CD4-positive, alpha-beta T cell treated with Interleukin-6 at 100 ng/mL for 8 hours (primary cell): ENCODE results near the gene SLIT3.

Experiments
- DNase-seq: peaks from one replicate; pipeline ENCODE4 v3.0.0-alpha.2; 2020; ENCODE audit warnings: mixed read lengths, low spot score

Gene SLIT3

DNA sequence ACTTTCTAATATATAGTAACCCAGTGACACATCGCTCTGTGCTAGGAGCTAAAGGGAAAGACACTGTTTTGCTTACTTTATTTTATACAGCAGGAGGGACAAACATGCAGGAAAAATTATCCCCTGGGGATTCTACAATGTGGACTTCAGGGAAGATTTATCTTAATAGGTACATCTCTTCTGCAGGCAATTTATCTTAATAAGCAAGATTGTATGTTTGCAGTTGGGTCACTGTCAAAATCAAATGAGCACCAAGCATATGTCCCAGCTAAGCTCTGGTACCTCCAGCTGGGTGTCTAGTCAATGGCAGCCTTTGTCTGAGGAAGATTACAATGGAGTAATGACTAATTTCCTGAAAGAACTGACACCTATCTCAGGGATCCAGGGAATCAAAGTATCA lies 411.9 kb downstream of the SLIT3 start:
- no peak for DNase-seq

- no peak for DNase-seq
Observed at GRCh38 chr5:168887931-168888330, 413.0 kb downstream of the SLIT3 start.

GRCh38 chr5:168886157-168886556 lies 414.8 kb downstream of the SLIT3 start:
- no peak for DNase-seq

DNA sequence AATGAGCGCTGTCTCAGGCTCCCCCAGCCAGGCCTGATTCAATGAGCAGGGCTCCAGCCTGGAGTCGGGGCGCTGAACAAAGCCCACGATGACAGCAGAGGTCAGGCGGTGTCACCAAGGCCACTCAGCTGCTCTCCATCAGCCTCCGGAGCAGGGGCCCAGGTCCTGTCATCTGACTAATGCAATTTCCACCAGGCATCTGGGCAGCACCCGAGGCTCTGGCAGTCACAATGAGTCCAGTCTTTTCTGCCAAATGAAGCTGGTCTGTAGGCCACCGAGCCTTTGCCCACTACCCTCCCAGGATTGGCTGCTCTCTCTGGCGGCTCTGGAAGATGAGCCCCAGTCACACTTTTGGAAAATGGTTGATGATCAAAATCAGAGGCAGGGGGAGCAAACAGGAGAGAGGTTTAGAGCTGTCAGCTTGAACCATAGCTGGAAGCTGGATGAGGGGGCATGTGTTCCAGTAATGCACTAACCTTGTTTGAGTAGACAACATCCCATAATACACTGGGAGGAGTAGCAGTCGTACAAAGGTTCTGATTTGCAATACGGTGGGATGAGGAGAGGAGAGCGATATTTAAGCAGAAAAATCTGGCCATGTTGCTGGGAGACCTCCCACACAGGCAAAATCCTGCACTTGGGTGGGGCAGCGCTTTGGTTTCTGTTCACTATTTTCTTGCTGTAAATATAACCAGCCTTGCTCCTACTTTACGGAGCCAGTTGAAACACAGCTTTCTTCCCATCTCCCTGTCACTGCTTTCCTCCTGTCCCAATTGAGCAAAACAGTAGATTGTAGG lies 415.4 kb downstream of the SLIT3 start:
- no peak for DNase-seq

DNA sequence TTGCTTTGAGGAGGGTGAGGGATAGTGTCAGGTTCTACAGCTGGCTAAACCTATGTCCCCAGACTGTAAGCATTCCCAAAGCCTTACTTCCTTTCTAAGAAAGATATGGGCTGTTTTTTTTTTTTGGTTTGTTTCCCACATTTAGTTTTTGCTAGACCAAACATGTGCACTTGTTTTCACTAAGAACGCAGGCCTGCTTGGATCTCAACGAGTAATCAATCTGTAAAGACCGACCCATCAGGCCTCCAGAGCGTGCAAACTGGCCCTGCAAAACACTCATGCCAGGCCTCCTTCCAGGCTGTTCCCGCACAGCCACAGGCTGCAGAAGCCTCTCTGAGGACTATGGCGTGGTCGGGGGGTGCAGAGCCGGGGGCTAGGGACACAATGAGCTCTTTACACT lies 416.9 kb downstream of the SLIT3 start:
- DNase-seq, result no peak

DNA sequence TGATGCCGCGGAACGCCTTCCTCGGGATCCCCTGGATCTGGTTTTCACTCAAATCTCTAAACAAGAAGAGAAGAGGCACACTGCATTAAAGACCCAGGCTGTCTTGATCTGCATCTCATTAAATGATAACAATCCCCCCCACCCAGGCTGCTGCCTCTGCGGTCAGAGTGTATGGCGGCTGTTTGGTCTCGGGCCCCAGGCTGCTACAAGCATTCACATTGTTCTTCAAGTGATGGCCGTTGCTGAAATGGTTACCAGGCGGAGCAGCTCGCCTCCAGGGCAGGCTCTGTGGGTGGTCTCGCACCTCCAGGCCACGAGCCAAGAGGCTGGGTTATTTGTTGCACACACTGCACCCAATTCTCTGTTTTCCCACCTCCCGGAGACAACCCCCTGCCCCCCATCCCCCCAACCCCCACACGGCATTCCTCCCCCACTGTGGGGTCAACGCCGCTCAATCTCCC lies 417.6 kb downstream of the SLIT3 start:
- no peak for DNase-seq

GRCh38 chr5:168882283-168882682 lies 418.7 kb downstream of the SLIT3 start:
- no peak for DNase-seq

- no peak for DNase-seq
Observed at GRCh38 chr5:168881427-168882149, 419.4 kb downstream of the SLIT3 start.

DNA sequence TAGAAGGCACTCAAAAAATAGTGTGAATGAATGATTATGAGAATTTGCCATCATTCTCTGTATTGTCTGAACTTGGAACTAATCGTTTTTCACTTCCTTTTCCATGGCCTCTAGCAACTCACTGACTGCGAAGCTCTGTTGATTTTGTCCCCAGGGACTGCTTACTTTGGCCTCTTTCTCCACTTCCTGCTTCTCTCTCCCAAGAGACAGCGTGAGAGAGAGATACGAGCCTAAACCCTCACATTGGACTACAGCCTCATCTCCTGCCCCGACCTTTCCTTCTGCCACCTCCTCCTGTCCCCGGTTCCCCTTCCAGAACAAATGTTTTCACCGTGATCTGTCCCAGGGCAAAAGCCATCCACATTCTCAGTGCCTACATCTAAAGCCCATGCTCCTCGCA lies 421.0 kb downstream of the SLIT3 start:
- DNase-seq, result no peak

- no peak for DNase-seq
Observed at GRCh38 chr5:168879331-168879730, 421.6 kb downstream of the SLIT3 start.

DNA sequence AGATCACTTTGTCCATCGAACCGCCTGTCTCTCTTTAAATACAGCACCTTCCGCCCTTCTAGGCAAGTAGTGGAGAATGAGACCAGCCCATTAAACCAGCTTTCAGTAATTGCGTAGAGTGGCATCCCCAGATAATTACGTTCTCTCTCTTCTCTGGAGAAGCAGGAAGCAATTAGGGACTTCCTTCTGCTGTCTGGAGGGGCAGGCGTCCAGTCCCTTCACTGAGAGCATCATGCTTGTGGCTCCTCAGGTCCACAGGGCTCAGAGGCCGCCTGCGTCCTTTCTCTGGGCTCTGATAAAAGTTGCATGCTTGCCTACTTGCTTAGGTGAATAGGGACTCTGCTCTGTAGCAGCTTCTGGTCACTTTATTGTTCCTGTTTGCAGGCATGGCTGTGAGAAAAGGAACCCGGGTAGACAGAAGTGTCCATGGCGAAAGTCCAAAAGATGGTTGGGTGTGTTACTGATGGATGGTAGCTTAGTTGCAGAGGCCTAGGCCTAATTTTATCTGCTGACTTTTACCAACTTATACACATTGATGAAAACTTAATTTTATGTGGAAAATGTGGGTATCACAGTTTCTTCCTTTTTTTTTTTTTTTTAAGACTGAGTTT lies 422.7 kb downstream of the SLIT3 start:
- no peak for DNase-seq

GRCh38 chr5:168877132-168877892 lies 423.6 kb downstream of the SLIT3 start:
- DNase-seq, result no peak

DNA sequence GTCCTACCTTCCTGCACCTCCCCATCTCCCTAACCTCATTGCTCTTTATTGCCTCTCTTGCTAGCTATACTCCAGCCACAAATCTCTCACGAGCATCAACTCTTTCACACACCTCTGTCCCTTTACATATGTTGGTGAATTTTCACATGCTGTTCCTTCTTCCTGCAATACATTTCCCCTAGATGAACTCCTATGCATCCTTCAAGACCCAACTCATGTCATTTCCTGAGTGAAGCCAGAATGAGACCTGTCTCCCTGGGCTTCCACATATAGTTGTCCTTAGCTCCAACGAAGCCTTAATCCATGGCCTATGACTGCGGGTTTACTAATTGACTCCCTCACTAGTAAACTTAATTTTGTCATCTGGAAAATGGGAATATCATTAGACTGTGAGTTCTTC lies 424.5 kb downstream of the SLIT3 start:
- DNase-seq, result no peak

GRCh38 chr5:168875832-168876231 lies 425.1 kb downstream of the SLIT3 start:
- DNase-seq, result no peak

GRCh38 chr5:168874713-168875380 lies 426.1 kb downstream of the SLIT3 start:
- DNase-seq, result no peak

DNA sequence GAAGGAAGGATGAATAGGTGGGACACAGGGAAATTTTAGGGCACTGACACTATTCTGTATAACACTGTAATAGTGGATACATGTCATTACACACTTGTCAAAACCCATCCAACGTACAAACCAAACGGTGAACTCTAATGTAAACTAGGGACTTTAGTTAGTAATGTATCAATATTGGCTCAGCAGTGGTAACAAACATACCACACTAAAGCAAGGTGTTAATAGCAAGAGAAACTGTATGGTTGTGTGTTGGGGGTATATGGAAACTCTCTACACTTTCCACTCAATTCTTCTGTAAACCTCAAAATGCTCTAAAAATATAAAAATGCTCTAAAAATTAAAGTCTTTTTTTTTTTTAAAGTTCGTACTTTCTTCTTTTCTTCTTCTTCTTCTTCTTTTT lies 428.7 kb downstream of the SLIT3 start:
- DNase-seq, result no peak

DNA sequence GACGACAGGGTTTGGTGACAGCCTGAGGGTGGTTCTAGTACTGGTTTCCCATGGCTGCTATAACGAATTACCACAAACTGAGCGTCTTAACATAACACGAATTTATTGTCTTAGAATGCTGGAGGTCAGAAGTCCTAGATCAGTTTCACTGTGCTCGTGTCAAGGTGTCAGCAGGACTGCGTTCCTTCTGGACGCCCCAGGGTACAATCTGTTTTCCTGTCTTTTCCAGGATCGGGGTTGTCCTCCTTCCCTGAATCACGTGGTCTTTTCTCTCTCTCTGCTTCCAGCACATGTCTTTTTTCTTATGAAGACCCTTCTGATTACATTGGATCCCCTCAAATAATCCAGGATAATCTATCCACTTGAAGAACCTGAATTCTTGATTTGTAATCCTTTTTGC lies 430.0 kb downstream of the SLIT3 start:
- DNase-seq, result no peak

DNA sequence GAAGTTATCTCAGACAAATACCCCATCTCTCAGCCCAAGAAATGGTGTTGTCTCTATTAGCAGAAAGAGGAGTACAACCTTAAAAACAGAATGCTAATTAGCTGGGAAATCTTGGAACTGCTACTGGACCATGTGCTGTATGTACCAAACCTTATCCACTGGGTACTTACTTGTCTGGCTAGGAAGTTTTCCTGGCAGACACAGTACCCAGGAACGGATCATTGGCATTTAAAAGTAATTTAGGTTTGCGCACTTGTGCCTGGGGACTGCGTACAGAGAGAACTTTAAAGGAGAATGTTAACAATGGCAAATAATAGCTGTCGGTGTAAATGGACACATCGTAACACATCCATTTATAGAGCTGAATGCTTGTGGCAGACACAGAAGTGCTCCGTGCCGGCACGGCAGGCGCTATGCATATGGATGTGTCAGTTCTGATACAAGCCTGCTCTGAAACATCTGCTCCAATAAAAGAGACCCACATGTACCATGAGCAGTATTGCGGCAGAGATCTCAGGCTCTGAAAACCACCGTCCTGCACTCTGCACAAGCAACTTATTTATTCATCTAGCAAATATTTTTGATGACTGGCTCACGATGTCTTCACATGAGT lies 431.2 kb downstream of the SLIT3 start:
- DNase-seq, result no peak

DNA sequence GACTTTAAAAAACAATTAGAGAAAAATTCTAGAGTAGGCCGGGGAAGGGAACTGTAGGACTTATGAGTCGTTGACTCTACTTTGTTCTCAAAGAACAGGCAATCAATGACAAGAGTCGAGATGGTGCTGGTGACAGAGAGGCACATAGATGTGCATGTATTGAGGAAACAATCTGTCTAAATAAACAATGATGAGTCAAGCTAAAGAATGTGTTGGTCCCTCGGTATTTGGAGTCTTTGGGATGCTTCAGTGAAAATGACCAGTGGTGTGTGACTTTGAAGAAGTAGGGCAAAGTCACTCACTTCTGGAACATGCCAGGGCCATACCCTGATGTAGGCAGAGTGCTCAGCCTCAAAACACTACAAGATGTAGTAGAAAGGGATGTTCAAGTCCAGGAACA lies 433.7 kb downstream of the SLIT3 start:
- DNase-seq, result no peak

DNA sequence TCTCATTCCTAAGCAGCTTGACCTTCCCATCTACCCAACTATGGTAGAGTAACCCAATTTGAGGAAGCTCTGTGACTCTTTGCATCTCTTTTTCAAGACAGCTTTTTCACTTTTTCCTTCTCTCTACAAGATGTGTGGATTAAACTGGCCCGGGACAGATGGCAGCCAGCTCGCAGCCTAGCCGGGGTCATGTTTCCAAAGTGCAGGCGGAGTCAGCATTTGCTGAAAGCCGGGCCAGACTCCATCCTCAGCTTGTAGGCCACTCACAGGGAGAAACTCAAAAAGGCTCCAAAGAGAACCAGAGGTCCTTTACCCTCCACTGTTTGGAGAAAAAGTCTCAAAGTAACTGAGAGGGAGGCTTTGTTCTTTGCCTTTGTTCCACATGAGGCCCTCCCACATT lies 435.0 kb downstream of the SLIT3 start:
- DNase-seq, result no peak

DNA sequence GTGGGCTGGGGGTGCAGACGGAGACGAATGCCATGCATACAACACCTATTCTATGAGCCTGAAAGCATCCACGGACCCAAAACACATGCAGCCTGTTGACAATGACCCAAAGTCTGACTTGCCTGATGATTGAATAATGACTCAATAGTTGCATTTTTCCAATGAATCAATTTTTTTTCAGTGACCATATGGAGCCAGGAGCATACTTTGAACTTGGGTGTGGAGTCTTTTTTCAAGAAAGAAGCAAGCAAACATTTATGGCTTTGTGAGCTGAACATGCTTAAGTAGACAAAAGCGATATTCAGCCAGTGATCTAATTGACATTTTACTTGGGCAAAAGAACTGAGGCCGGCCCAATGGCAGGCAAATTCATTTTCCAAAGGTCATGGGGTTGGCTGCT lies 437.9 kb downstream of the SLIT3 start:
- DNase-seq, result no peak
